ENCODE results near the gene RASA3. TPM values are rescaled to one million over a fixed set of nuclear protein-coding genes. Genes with fewer than 3 reads are reported as not detected.
"Not testable (repeated sequence)": the region's sequence is repeated elsewhere in the genome, so short reads cannot be mapped to it uniquely, and the experiment has no call there.

The RASA3 gene
- total RNA-seq, 2 donors from 2014 or later, result 6.3 to 12.0 TPM

- no peak overlapping the region for H3K9ac ChIP-seq (ENCODE audit: extremely low read depth, low read length, poor library complexity, severe bottlenecking)
- H3K27ac Mint-ChIP-seq, result no peak overlapping the region
- WGBS, 2 experiments (ENCODE audit: insufficient coverage in 1 of 2, insufficient read length in 1 of 2), result 94 to 95% methylated on average over 13 to 50 of the region's 62 CpGs
- H3K4me3 Mint-ChIP-seq, result no peak overlapping the region
- H3K9me3 ChIP-seq (ENCODE audit: control insufficient read depth, low read length), result no peaks in the 10 kb centered on the region
- peaks cover 7% of the 10 kb centered on the region for H3K9me3 Mint-ChIP-seq
- no peak overlapping the region for H3K4me3 ChIP-seq (ENCODE audit: low read length)
- no peaks in the 10 kb centered on the region for H3K4me1 ChIP-seq (ENCODE audit: control insufficient read depth, insufficient read depth, low read length)
- H3K27me3 Mint-ChIP-seq (ENCODE audit: insufficient read depth), result no peaks in the 10 kb centered on the region
- no peak for DNase-seq
- no peak for TF ChIP-seq CTCF (conservative IDR thresholded peaks at IDR 0.05)
- peaks cover 2% of the 10 kb centered on the region for H3K4me1 Mint-ChIP-seq
- no peaks in the 10 kb centered on the region for H3K36me3 ChIP-seq (ENCODE audit: control insufficient read depth, insufficient read depth, low read length)
- H3K27ac ChIP-seq (ENCODE audit: low read depth, low read length), result no peak overlapping the region
- peaks cover 3% of the 10 kb centered on the region for H3K36me3 Mint-ChIP-seq (ENCODE audit: low read depth)
- no peaks in the 10 kb centered on the region for H3K27me3 ChIP-seq (ENCODE audit: control insufficient read depth, insufficient read depth, low read length, poor library complexity, severe bottlenecking)
Observed at GRCh38 chr13:114103801-114104654, 28.4 kb downstream of the RASA3 start.

GRCh38 chr13:114103289-114103621 lies 29.2 kb downstream of the RASA3 start:
- H3K36me3 ChIP-seq (ENCODE audit: control insufficient read depth, insufficient read depth, low read length); H3K27ac ChIP-seq (ENCODE audit: low read depth, low read length); H3K27me3 Mint-ChIP-seq (ENCODE audit: insufficient read depth); DNase-seq; H3K9me3 Mint-ChIP-seq; H3K9ac ChIP-seq (ENCODE audit: extremely low read depth, low read length, poor library complexity, severe bottlenecking); H3K9me3 ChIP-seq (ENCODE audit: control insufficient read depth, low read length); H3K4me3 Mint-ChIP-seq; H3K4me1 Mint-ChIP-seq; H3K4me1 ChIP-seq (ENCODE audit: control insufficient read depth, insufficient read depth, low read length); H3K36me3 Mint-ChIP-seq (ENCODE audit: low read depth); H3K4me3 ChIP-seq (ENCODE audit: low read length); H3K27ac Mint-ChIP-seq; H3K27me3 ChIP-seq (ENCODE audit: control insufficient read depth, insufficient read depth, low read length, poor library complexity, severe bottlenecking): not testable (repeated sequence)
- 97 to 100% methylated on average over 1 to 10 of the region's 20 CpGs for WGBS, 2 experiments (ENCODE audit: insufficient coverage in 1 of 2, insufficient read length in 1 of 2)

- WGBS, 2 experiments (ENCODE audit: insufficient coverage in 1 of 2, insufficient read length in 1 of 2), result 93 to 96% methylated on average over 15 to 29 of the region's 29 CpGs
- no peaks in the 10 kb centered on the region for H3K4me1 ChIP-seq (ENCODE audit: control insufficient read depth, insufficient read depth, low read length)
- Mint-ChIP-seq H3K27ac (no peak overlapping the region), H3K36me3 (ENCODE audit: low read depth) (peaks cover 3% of the 10 kb centered on the region), H3K4me3 (no peak overlapping the region), H3K4me1 (peaks cover 4% of the 10 kb centered on the region), H3K9me3 (peaks cover 7% of the 10 kb centered on the region), H3K27me3 (ENCODE audit: insufficient read depth) (no peaks in the 10 kb centered on the region)
- no peak overlapping the region for H3K27ac ChIP-seq (ENCODE audit: low read depth, low read length)
- H3K36me3 ChIP-seq (ENCODE audit: control insufficient read depth, insufficient read depth, low read length), result no peaks in the 10 kb centered on the region
- no peak for TF ChIP-seq CTCF (conservative IDR thresholded peaks at IDR 0.05)
- DNase-seq, result peak; percentile 48
- H3K27me3 ChIP-seq (ENCODE audit: control insufficient read depth, insufficient read depth, low read length, poor library complexity, severe bottlenecking), result no peaks in the 10 kb centered on the region
- H3K9me3 ChIP-seq (ENCODE audit: control insufficient read depth, low read length), result no peaks in the 10 kb centered on the region
- no peak overlapping the region for H3K9ac ChIP-seq (ENCODE audit: extremely low read depth, low read length, poor library complexity, severe bottlenecking)
- no peak overlapping the region for H3K4me3 ChIP-seq (ENCODE audit: low read length)
Observed at GRCh38 chr13:114102521-114103288, 29.7 kb downstream of the RASA3 start.
